ENCODE results near the gene PARVA. TPM values are rescaled to one million over a fixed set of nuclear protein-coding genes. Genes with fewer than 3 reads are reported as not detected.
A peak's percentile ranks its signal among the peaks of the same experiment; 100 is the strongest.

The PARVA gene
- total RNA-seq, 1 donor from 2014 or later, result 105 TPM

- peak; percentile 32 for DNase-seq (ENCODE audit: low spot score)
These were observed 901 bp upstream of the PARVA start for GRCh38 chr11:12376259-12377081.

- peak; percentile 69 for DNase-seq (ENCODE audit: low spot score)
These were observed 638 bp downstream of the PARVA start for GRCh38 chr11:12377824-12378593.

DNA sequence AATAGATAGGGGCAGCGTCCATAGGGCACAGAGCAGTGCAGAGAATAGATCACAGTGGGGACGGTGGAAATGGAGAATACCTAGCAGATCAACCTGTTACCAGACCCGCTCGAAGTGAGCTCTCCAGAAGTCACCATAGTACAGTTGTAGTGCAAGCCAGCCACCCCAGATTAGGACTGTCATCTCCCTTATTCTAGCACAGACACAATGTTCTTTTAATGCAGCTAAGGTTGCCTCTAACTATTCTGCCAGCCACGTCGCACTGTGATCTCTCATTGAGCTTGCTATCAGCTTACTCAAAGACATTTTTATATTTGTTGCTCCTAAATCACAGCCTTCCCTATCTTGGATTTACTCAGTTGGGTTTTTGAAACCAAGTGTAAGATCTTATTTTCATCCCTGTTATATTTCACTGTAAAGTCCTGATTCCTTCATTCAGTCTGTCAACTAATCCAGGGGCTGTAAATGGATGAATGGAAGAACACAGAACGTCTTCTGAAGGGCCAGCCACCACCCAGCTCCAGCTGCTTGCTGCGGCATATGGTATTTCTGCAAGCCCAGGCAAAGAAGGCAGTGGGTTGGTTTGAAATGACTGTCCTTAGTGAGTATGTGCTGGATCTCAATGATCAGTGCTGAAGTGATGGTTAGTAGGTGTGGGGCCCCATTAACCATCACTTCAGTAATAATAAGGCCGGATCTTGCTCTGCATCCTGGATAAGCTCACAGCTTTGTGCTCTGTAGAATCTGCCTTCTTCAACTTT, 3.4 kb downstream of the PARVA start:
- DNase-seq (ENCODE audit: low spot score), result no peak

- DNase-seq (ENCODE audit: low spot score), result no peak
These were observed 4.5 kb downstream of the PARVA start for GRCh38 chr11:12381875-12382274.

GRCh38 chr11:12382451-12382850, 5.1 kb downstream of the PARVA start:
- DNase-seq (ENCODE audit: low spot score), result no peak

GRCh38 chr11:12386309-12386708, 8.9 kb downstream of the PARVA start:
- DNase-seq (ENCODE audit: low spot score), result no peak

DNA sequence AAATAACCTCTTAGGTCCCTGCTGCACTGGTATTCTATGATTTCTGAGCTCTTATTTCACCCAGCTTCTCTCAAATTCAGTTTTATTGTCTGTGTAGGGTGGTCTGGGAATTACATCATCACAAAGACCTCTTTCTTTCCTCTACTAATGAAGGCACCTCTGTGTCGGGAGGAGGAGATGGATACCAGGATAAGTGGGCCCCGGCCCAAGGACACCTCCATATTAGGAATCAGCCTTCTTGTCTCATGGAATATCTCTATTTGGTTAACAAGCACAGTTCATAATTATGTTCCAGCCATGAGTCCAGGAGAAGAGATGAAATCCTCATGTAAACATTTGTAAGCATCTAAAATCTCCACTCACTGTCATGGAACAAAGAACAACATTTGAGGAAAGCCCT, 9.4 kb downstream of the PARVA start:
- no peak for DNase-seq (ENCODE audit: low spot score)

DNA sequence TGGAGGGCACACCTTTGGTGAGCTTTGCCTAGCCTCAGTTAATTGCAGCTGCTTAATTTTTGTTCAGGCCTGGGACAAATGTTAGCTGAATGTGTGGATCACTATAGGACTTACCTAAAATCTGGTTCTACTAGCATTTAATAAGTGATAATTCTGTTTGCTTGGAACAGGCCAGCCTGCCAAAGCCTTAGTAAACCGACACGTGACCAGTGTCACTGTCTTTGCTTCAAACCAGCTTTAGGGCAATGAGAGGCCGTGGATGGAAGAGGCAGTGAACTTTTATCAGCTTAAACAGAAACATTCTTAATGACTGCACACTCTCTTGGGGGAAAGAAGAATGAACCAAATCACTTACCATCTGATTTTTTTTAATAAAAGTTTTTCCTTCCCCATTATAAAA, 10.8 kb downstream of the PARVA start:
- no peak for DNase-seq (ENCODE audit: low spot score)

DNA sequence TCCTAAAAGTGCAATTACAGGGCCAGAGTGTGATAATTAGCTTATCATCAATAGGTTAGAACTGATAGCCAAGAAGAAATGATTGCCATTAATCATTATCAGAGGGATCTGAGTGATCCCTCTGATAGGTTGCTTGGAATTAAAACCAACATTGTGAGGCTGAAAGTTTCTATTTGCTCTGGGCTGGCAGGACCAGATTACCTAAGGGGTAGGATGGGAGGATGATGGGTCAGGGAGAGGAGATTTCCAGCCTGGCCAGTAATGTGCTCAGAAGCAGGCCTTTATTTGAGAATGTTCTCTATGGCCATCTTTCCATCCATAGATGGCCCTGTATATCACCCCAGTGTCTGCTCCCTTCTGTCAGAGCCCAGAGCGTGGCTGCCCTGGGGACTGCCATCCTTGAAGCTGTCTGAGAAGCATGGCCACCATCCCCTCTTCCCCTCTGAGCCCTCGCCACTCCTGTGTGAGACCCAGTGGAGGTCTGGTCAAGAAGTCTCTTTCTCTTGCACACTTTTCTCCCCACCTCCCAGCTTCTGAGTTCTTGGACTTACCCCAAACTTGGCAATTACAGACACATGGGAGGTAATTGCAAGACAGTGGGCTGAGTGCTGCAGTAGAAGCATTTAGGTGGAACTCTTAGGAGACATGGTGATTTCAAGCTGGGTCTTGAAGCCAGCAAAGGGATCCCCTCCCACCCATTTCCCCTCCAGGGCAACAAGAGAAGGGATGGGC, 11.7 kb downstream of the PARVA start:
- no peak for DNase-seq (ENCODE audit: low spot score)

- no peak for DNase-seq (ENCODE audit: low spot score)
These were observed 12.6 kb downstream of the PARVA start for GRCh38 chr11:12389676-12390657.

GRCh38 chr11:12390687-12391110, 13.3 kb downstream of the PARVA start:
- DNase-seq (ENCODE audit: low spot score), result no peak

DNA sequence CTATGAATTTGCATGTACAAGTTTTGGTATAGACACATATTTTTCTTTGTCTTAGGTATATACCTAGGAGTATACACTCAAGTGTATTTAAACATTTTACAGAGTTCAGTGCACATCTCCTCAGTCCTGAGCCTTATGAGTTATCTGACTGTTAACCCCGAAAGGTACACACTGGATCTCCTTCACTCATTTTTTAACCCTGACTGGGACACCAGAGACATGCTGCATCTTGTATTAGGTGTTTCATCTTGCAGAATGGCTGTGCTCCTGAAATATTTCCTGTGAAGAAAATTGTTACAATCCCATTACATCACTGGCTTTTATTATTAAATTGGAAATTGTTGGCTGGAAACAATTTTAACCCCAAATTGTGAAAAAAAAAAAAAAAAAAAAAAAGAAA, 15.3 kb downstream of the PARVA start:
- no peak for DNase-seq (ENCODE audit: low spot score)

GRCh38 chr11:12393691-12394090, 16.3 kb downstream of the PARVA start:
- DNase-seq (ENCODE audit: low spot score), result no peak

DNA sequence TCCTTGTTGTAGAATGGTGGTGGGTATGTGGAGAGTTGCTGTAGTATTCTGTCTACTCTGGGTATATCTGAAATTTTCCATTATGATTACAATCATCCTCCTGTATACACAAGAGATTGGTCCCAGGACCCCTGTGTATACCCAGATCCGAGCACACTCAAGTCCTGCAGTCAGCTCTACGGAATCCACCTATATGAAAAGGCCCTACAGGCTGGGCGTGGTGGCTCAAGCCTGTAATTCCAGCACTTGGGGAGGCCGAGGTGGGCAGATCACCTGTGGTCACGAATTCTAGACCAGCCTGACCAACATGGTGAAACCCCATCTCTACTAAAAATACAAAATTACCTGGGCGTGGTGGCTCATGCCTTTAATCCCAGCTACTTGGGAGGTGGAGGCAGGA, 17.2 kb downstream of the PARVA start:
- DNase-seq (ENCODE audit: low spot score), result no peak

DNA sequence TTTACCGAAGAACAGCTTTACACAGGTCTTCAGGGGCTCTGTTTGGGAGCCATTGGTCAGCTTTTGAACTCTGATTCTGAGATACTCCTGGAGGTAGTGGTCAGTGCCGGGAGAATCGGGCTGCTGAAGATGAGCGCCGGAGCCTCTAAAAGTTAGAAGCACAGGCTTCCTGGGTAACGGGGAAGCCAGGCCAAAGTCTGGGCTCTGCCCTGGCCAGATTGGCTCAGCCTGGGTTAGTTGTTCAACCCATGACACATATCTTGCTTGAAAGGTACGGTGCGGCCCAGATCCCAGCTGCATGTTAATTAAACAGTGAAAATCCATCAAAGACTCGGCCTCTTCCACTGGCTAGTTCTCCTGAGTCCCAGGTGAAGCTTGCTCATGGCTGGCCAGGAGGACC, 18.0 kb downstream of the PARVA start:
- no peak for DNase-seq (ENCODE audit: low spot score)

DNA sequence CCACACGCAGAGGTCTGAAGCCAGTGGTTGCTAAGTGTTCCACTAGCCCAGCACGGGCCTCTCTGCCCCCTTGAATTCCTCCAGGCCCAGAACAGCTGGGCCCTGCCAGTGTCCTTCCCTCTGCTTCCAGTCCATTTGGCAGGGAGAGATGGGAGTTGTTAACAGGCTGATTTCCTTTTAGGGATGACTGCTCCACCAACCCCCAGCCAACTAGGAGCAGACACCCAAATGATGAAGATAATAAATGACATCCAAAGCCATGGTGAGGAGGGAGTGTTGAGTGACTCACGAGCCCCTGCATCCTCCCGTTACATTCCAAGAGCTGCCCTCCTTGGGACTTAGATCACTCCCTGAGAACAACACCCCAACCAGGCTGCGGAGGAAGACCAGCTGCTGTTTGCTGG, 20.6 kb downstream of the PARVA start:
- DNase-seq (ENCODE audit: low spot score), result peak; percentile 55

GRCh38 chr11:12399355-12399754, 22.0 kb downstream of the PARVA start:
- DNase-seq (ENCODE audit: low spot score), result no peak

DNA sequence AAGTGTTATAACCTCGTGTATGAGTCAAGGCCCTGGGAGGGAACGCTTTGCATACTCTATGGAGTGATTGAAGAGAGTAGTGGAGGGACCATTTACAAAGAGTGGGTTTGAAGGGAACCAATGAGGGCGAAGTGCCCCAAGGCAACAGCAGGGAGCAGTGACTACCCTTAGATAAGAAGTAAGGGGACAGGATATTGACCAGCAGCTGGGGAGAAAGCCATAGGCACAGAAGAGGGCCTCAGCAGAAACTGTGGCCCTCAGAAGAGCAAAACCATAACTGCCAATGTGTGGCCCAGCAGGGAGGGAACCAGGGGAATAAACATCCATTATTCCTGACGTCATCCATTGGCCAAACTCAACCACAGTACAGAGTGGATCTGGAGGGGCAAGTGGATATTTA, 24.7 kb downstream of the PARVA start:
- DNase-seq (ENCODE audit: low spot score), result no peak

DNA sequence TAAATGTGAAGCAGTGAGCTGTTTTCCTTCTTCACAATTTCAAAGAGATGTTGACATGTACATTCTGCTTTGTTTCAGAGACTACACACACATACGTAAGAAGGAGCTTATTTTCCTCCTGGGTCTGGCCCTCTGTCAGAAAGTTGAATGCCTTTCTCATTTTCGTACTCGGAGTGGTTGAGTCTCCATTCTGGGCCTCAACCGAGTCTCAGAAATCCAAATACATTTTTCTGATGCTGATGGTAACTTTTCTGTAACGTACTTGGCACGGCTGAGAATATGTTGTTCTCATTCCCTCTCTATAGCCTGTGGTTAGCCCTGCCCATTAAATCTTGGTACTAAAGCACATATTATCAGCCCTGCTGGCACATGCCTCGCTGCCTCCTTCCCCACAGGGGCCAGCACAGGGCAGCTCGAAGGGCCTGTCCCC, 25.3 kb downstream of the PARVA start:
- no peak for DNase-seq (ENCODE audit: low spot score)

Data from mucosa of gallbladder (tissue), 1 donor.